Activated CD4-positive, alpha-beta T cell treated with anti-CD3 and anti-CD28 coated beads, Interleukin-2, amount 10 ng/mL, durations not matched to agents 24 days and 14 days (primary cell): ENCODE results near the gene GADD45G. TPM values are rescaled to one million over a fixed set of nuclear protein-coding genes. Genes with fewer than 3 reads are reported as not detected.

Experiments
- DNase-seq: peaks from one replicate; pipeline ENCODE4 v3.0.0; 2022
- H3K27ac Mint-ChIP-seq: one replicate; pipeline ENCODE4 v1.8.0; 2022; ENCODE audit warnings: mild to moderate bottlenecking, mixed read lengths
- H3K27me3 Mint-ChIP-seq: one replicate; pipeline ENCODE4 v1.8.0; 2022; ENCODE audit warnings: mixed read lengths
- H3K36me3 Mint-ChIP-seq: one replicate; pipeline ENCODE4 v1.8.0; 2022; ENCODE audit warnings: low read depth, mild to moderate bottlenecking, mixed read lengths
- H3K4me1 Mint-ChIP-seq: one replicate; pipeline ENCODE4 v1.8.0; 2021; ENCODE audit warnings: mixed read lengths
- H3K4me3 Mint-ChIP-seq: one replicate; pipeline ENCODE4 v1.8.0; 2022; ENCODE audit warnings: mild to moderate bottlenecking, moderate library complexity, mixed read lengths
- H3K9me3 Mint-ChIP-seq: one replicate; pipeline ENCODE4 v1.8.0; 2021; ENCODE audit warnings: mixed read lengths
- intact Hi-C: fragments of 100-400 bp; cut with micrococcal nuclease; formaldehyde crosslinking; loops from one replicate; pipeline ENCODE4 v1.15.1; 2023
- total RNA-seq: library from RNA; stranded (reverse); gene quantifications from 2 replicates; pipeline ENCODE4 v1.2.3, GENCODE V29; 2022

Gene GADD45G
- total RNA-seq, 1 donor from 2014 or later: 19.8 TPM

GRCh38 chr9:89597711-89598362, 7.0 kb upstream of the GADD45G start:
- peaks cover under 1% of the 10 kb centered on the region for H3K4me1 Mint-ChIP-seq
- DNase-seq: peak; percentile 90
- H3K27me3 Mint-ChIP-seq: peaks cover 35% of the 10 kb centered on the region
- no peak overlapping the region for H3K4me3 Mint-ChIP-seq
- no peaks in the 10 kb centered on the region for H3K36me3 Mint-ChIP-seq
- no peak overlapping the region for H3K27ac Mint-ChIP-seq
- intact Hi-C loops: loop anchor here (1.0 to 2.0 kb wide), 3 partner anchors 504 to 629 kb away; no protein-coding TSS in a partner anchor
- no peaks in the 10 kb centered on the region for H3K9me3 Mint-ChIP-seq

- no peak overlapping the region for H3K27ac Mint-ChIP-seq
- no peak for DNase-seq
- H3K36me3 Mint-ChIP-seq: no peaks in the 10 kb centered on the region
- intact Hi-C loops: loop anchor here (1.0 to 2.0 kb wide), 3 partner anchors 504 to 628 kb away; no protein-coding TSS in a partner anchor
- peaks cover 6% of the 10 kb centered on the region for H3K4me1 Mint-ChIP-seq
- no peak overlapping the region for H3K4me3 Mint-ChIP-seq
- no peaks in the 10 kb centered on the region for H3K9me3 Mint-ChIP-seq
- peaks cover 31% of the 10 kb centered on the region for H3K27me3 Mint-ChIP-seq
These were observed 6.5 kb upstream of the GADD45G start for GRCh38 chr9:89598363-89598713.

GRCh38 chr9:89598926-89599325, 5.9 kb upstream of the GADD45G start:
- peaks cover 10% of the 10 kb centered on the region for H3K4me1 Mint-ChIP-seq
- intact Hi-C loops: loop anchor here (1.0 to 2.0 kb wide), 3 partner anchors 503 to 628 kb away; no protein-coding TSS in a partner anchor
- no peaks in the 10 kb centered on the region for H3K9me3 Mint-ChIP-seq
- DNase-seq: no peak
- H3K36me3 Mint-ChIP-seq: no peaks in the 10 kb centered on the region
- no peak overlapping the region for H3K4me3 Mint-ChIP-seq
- no peak overlapping the region for H3K27ac Mint-ChIP-seq
- H3K27me3 Mint-ChIP-seq: peaks cover 30% of the 10 kb centered on the region

- no peak for DNase-seq
- intact Hi-C loops: no loop called here
- H3K27me3 Mint-ChIP-seq: peaks cover 22% of the 10 kb centered on the region
- peaks cover 16% of the 10 kb centered on the region for H3K4me1 Mint-ChIP-seq
- no peaks in the 10 kb centered on the region for H3K9me3 Mint-ChIP-seq
- H3K4me3 Mint-ChIP-seq: no peak overlapping the region
- H3K36me3 Mint-ChIP-seq: peaks cover 6% of the 10 kb centered on the region
- no peak overlapping the region for H3K27ac Mint-ChIP-seq
These were observed 4.0 kb upstream of the GADD45G start for GRCh38 chr9:89600831-89601230.

- Mint-ChIP-seq H3K4me3 (no peak overlapping the region), H3K27me3 (peaks cover 20% of the 10 kb centered on the region), H3K4me1 (peaks cover 18% of the 10 kb centered on the region), H3K27ac (no peak overlapping the region), H3K9me3 (no peaks in the 10 kb centered on the region), H3K36me3 (peaks cover 8% of the 10 kb centered on the region)
- intact Hi-C loops: no loop called here
- DNase-seq: no peak
These were observed 3.5 kb upstream of the GADD45G start for GRCh38 chr9:89601306-89601705.

GRCh38 chr9:89601856-89602562, 2.8 kb upstream of the GADD45G start:
- H3K27me3 Mint-ChIP-seq: peaks cover 20% of the 10 kb centered on the region
- no peak overlapping the region for H3K27ac Mint-ChIP-seq
- no peak for DNase-seq
- peaks cover 25% of the 10 kb centered on the region for H3K4me1 Mint-ChIP-seq
- H3K4me3 Mint-ChIP-seq: no peak overlapping the region
- H3K9me3 Mint-ChIP-seq: no peaks in the 10 kb centered on the region
- intact Hi-C loops: no loop called here
- peaks cover 15% of the 10 kb centered on the region for H3K36me3 Mint-ChIP-seq

- Mint-ChIP-seq H3K27ac (peak overlapping the region; percentile 89), H3K4me1 (peaks cover 32% of the 10 kb centered on the region), H3K36me3 (peaks cover 18% of the 10 kb centered on the region), H3K4me3 (peak overlapping the region; percentile 92), H3K27me3 (peaks cover 17% of the 10 kb centered on the region), H3K9me3 (no peaks in the 10 kb centered on the region)
- intact Hi-C loops: loop anchor here (1.0 kb wide), 6 partner anchors 136 to 499 kb away; no protein-coding TSS in a partner anchor
- DNase-seq: peak; percentile 97
These were observed 1.6 kb upstream of the GADD45G start for GRCh38 chr9:89602978-89603766.

GRCh38 chr9:89603767-89604665, 796 bp upstream of the GADD45G start:
- peaks cover 15% of the 10 kb centered on the region for H3K27me3 Mint-ChIP-seq
- H3K9me3 Mint-ChIP-seq: no peaks in the 10 kb centered on the region
- intact Hi-C loops: loop anchor here (1.0 to 2.0 kb wide), 8 partner anchors 97 to 498 kb away; no protein-coding TSS in a partner anchor
- H3K4me3 Mint-ChIP-seq: peak overlapping the region; percentile 92
- H3K27ac Mint-ChIP-seq: peak overlapping the region; percentile 94
- H3K36me3 Mint-ChIP-seq: peaks cover 21% of the 10 kb centered on the region
- peak; percentile 89 for DNase-seq
- peaks cover 32% of the 10 kb centered on the region for H3K4me1 Mint-ChIP-seq

- Mint-ChIP-seq H3K9me3 (no peaks in the 10 kb centered on the region), H3K4me1 (peaks cover 34% of the 10 kb centered on the region), H3K4me3 (peak overlapping the region; percentile 92), H3K27ac (peak overlapping the region; percentile 94), H3K27me3 (peaks cover 16% of the 10 kb centered on the region), H3K36me3 (peaks cover 21% of the 10 kb centered on the region)
- intact Hi-C loops: loop anchor here (2.0 to 5.0 kb wide), 3 partner anchors 183 to 287 kb away; partner anchors contain the start of gene SECISBP2
- peak; percentile 90 for DNase-seq
These were observed 745 bp downstream of the GADD45G start for GRCh38 chr9:89605465-89606048.

GRCh38 chr9:89606049-89606623, 1.3 kb downstream of the GADD45G start:
- intact Hi-C loops: loop anchor here (2.0 to 5.0 kb wide), 2 partner anchors 184 to 287 kb away; partner anchors contain the start of gene SECISBP2
- peaks cover 12% of the 10 kb centered on the region for H3K27me3 Mint-ChIP-seq
- peaks cover 21% of the 10 kb centered on the region for H3K36me3 Mint-ChIP-seq

GRCh38 chr9:89606624-89607311, 2.0 kb downstream of the GADD45G start:
- Mint-ChIP-seq H3K9me3 (no peaks in the 10 kb centered on the region), H3K4me3 (peak overlapping the region; percentile 92), H3K36me3 (peaks cover 21% of the 10 kb centered on the region), H3K4me1 (peaks cover 35% of the 10 kb centered on the region), H3K27me3 (peaks cover 14% of the 10 kb centered on the region), H3K27ac (peak overlapping the region; percentile 94)
- intact Hi-C loops: loop anchor here (2.0 to 5.0 kb wide), 2 partner anchors 184 to 288 kb away; partner anchors contain the start of gene SECISBP2
- peak; percentile 78 for DNase-seq

More at GRCh38 chr9:89606049-89606623, 1.3 kb downstream of the GADD45G start:
- no peaks in the 10 kb centered on the region for H3K9me3 Mint-ChIP-seq
- peak; percentile 88 for DNase-seq
- peak overlapping the region; percentile 94 for H3K27ac Mint-ChIP-seq
- peak overlapping the region; percentile 92 for H3K4me3 Mint-ChIP-seq
- H3K4me1 Mint-ChIP-seq: peaks cover 34% of the 10 kb centered on the region
